Kidney (tissue), 14 donors: ENCODE measurements around the gene PTPRH. TPM values are rescaled to one million over a fixed set of nuclear protein-coding genes. Genes with fewer than 3 reads are reported as not detected.

Source experiments
- DNase-seq, 5 donors: peaks; one replicate each; pipeline ENCODE4 v3.0.0-alpha.2; 2013 to 2020
- FAIRE-seq: peaks from 2 replicates; lab custom pipeline; 2012; peaks lifted over from hg19 to GRCh38; lab: Jason Lieb, UNC
- H3K27ac ChIP-seq, 2 donors: one replicate each; pipeline ENCODE4 v1.7.0; 2013; ENCODE audit warnings: low read depth in 2 of 2, low read length in 2 of 2, inconsistent platforms in 1 of 2
- H3K27me3 ChIP-seq: one replicate; pipeline ENCODE4 v1.7.1; 2013; ENCODE audit warnings: low read length, inconsistent platforms; ENCODE audit not compliant: control insufficient read depth, insufficient read depth
- H3K36me3 ChIP-seq, 3 donors: one replicate each; pipeline versions ENCODE4 v1.7.0 to v1.7.1; 2013; ENCODE audit warnings: low read length in 3 of 3, control low read depth in 1 of 3, inconsistent platforms in 1 of 3; ENCODE audit not compliant: insufficient read depth in 3 of 3, control insufficient read depth in 2 of 3
- H3K4me1 ChIP-seq, 3 donors: one replicate each; pipeline versions ENCODE4 v1.7.0 to v1.7.1; 2013; ENCODE audit warnings: low read length in 3 of 3, inconsistent platforms in 1 of 3, low read depth in 1 of 3; ENCODE audit not compliant: control insufficient read depth in 2 of 3, insufficient read depth in 2 of 3
- H3K4me3 ChIP-seq, 3 donors: one replicate each; pipeline versions ENCODE4 v1.7.0 to v1.8.1; 2013; ENCODE audit warnings: low read length in 3 of 3, control low read depth in 1 of 3, inconsistent platforms in 1 of 3
- H3K9ac ChIP-seq, 3 donors: one replicate each; pipeline versions ENCODE4 v1.7.0 to v1.7.1; 2013; ENCODE audit warnings: low read length in 3 of 3, control low read depth in 1 of 3, inconsistent platforms in 1 of 3
- H3K9me3 ChIP-seq, 3 donors: one replicate each; pipeline versions ENCODE4 v1.7.0 to v1.7.1; 2013; ENCODE audit warnings: low read length in 3 of 3, control low read depth in 1 of 3, inconsistent platforms in 1 of 3; ENCODE audit not compliant: control insufficient read depth in 2 of 3, insufficient read depth in 1 of 3
- intact Hi-C: fragments of 100-400 bp; cut with DNase I; formaldehyde crosslinking; loops from one replicate; pipeline ENCODE4 v1.11.1; 2022
- polyA plus RNA-seq: library from polyadenylated mRNA; stranded (reverse); fragments of 350-450 nt; fragmentation: Illumina TruSeq; extraction: RNeasy Lipid Tissue Mini Kit (QIAGEN cat#74804); gene quantifications from one replicate; pipeline ENCODE4 v1.2.3, GENCODE V29; 2014; ENCODE audit warnings: low read depth, low replicate concordance; ENCODE audit not compliant: insufficient read depth
- total RNA-seq: library from RNA; stranded (reverse); fragmentation: NEBNext Ultra II Directional; extraction: Animal tissue kit (Norgen Biotek cat#: 25700); gene quantifications from one replicate; pipeline ENCODE4 v1.2.1, GENCODE V29; 2021
- TF ChIP-seq, protein P1 (sequence below): IDR thresholded peaks from 3 replicates; pipeline ENCODE4 v1.5.1; 2012; ENCODE audit warnings: mild to moderate bottlenecking, moderate library complexity, borderline replicate concordance; ENCODE audit not compliant: insufficient read depth; ENCODE audit errors: extremely low read depth
- donor health status: control.
- donor health status: control.
- donor health status: control.
- donor health status: control.
- donor health status: control.
- donor health status: DM: yes; HTN: yes; CAD: no.
- donor health status: Normal renal cell carcinoma (clear cell type).

The PTPRH gene
- total and polyA plus RNA-seq, 2 donors from 2014 or later, result 2.8 TPM; not detected in 1

DNA sequence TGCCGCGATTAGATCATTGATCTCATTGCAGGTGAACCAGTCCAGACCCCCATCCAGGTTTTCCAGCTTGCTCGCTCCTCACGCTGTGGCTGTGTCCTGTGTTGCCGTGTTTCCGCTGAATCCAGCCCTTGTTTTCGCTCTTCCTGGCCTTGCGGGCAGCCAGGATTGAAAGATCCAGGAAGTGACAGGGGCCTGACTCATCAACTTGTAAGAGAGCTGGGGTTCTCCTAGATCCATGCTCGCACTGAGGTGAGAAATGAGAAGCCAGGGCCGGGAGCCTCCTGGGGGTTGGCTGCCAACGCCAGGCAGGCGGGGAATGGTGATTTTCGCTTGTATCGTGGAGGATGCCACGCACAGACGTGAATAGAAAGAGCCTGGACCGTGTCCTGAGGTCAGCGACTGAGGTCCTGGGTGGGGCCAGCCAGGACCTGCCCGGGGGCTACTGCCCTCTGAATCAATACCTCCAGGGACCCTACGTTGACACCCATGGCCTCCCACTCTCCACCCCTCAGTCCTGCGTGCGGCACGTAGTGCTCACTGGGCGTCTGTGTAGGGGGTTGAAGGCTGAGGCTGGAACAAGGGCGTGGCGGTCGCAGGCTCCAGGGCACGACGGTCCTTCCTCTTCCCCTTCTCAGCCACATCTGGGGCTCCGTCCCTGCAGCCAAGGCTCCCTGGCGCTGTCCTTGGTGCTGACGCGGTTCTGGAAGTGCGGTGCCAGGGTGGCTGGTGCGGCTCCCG, 7.3 kb upstream of the PTPRH start:
- intact Hi-C loops, result no loop called here
- peaks cover 0 to 4% (median 2%) of the 10 kb centered on the region in 3 donors for H3K9me3 ChIP-seq
- H3K27me3 ChIP-seq, result no peaks in the 10 kb centered on the region
- H3K27ac ChIP-seq, result no peak overlapping the region
- no peak for FAIRE-seq
- H3K4me1 ChIP-seq, result peaks cover 0 to 2% (median 0%) of the 10 kb centered on the region in 3 donors
- peak; percentile 77 to 90 (median 87) for DNase-seq
- TF ChIP-seq, protein P1, sequence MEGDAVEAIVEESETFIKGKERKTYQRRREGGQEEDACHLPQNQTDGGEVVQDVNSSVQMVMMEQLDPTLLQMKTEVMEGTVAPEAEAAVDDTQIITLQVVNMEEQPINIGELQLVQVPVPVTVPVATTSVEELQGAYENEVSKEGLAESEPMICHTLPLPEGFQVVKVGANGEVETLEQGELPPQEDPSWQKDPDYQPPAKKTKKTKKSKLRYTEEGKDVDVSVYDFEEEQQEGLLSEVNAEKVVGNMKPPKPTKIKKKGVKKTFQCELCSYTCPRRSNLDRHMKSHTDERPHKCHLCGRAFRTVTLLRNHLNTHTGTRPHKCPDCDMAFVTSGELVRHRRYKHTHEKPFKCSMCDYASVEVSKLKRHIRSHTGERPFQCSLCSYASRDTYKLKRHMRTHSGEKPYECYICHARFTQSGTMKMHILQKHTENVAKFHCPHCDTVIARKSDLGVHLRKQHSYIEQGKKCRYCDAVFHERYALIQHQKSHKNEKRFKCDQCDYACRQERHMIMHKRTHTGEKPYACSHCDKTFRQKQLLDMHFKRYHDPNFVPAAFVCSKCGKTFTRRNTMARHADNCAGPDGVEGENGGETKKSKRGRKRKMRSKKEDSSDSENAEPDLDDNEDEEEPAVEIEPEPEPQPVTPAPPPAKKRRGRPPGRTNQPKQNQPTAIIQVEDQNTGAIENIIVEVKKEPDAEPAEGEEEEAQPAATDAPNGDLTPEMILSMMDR, result no peak
- H3K4me3 ChIP-seq, result peak overlapping the region in 1 of 3 donors; percentile 39
- H3K9ac ChIP-seq, result no peak overlapping the region
- H3K36me3 ChIP-seq, result no peaks in the 10 kb centered on the region

DNA sequence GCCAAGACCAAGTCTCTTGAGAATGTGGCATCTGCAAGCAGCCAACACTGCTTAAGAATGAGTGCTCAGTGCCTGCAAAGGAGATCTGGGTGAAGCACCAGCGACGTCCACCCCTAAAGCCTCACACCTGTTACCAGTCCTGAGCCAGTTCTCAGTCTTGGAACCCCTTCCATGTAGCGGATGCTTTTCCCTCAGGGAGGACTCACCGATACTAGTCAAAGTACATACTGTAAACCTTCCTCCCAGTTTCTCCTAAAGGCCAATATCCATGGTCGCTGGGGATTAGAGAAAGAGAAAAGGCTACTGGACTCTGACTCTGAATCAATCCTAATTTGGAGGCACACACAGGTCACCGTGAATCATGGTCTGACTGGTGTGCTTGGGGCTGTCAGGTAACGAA, 4.2 kb upstream of the PTPRH start:
- FAIRE-seq, result no peak
- H3K4me1 ChIP-seq, result peaks cover 0 to 2% (median 0%) of the 10 kb centered on the region in 3 donors
- no peak overlapping the region for H3K27ac ChIP-seq
- H3K27me3 ChIP-seq, result no peaks in the 10 kb centered on the region
- H3K4me3 ChIP-seq, result no peak overlapping the region
- intact Hi-C loops, result no loop called here
- H3K9ac ChIP-seq, result no peak overlapping the region
- no peaks in the 10 kb centered on the region for H3K36me3 ChIP-seq
- DNase-seq, result no peak
- TF ChIP-seq, protein P1, result no peak
- H3K9me3 ChIP-seq, result peaks cover 0 to 4% (median 2%) of the 10 kb centered on the region in 3 donors

DNA sequence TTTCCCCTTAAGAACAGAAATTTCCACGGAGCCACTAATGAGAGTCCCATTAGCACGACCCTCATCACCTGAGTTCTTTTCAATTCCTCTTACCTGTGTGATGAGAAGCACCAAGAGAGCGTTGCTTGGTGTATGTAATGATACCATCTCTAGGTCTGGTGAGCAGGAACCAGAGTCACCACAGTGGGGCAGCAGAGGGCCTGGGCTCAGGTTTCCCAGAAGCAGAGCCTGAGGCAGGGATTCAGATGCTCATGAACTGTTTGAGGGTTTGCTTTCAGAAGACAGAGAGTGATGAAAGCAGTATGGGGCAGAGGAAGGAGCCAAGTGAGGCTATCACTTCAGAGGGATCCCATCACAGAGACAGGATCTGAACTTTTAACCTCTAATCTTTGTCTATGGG, 3.1 kb upstream of the PTPRH start:
- Histone ChIP-seq H3K9me3 (peaks cover 0 to 4% (median 2%) of the 10 kb centered on the region in 3 donors), H3K27ac (no peak overlapping the region), H3K36me3 (no peaks in the 10 kb centered on the region), H3K27me3 (no peaks in the 10 kb centered on the region), H3K4me1 (peaks cover 0 to 2% (median 0%) of the 10 kb centered on the region in 3 donors), H3K9ac (no peak overlapping the region), H3K4me3 (no peak overlapping the region)
- no peak for FAIRE-seq
- TF ChIP-seq, protein P1, result no peak
- DNase-seq, result no peak
- intact Hi-C loops, result no loop called here
